ENCODE data around the gene VWF.

The VWF gene

GRCh38 chr12:5944053-5944452 lies 180.4 kb downstream of the VWF start:
- no peak for DNase-seq (ENCODE audit: low read depth)
- H3K4me3 ChIP-seq (ENCODE audit: low read length), result no peak overlapping the region
- TF ChIP-seq CTCF (IDR thresholded peaks at IDR 0.05; ENCODE audit: insufficient read depth, low read depth, low read length, missing control alignments), result no peak

- DNase-seq (ENCODE audit: low read depth), result no peak
- H3K4me3 ChIP-seq (ENCODE audit: low read length), result no peak overlapping the region
- TF ChIP-seq CTCF (IDR thresholded peaks at IDR 0.05; ENCODE audit: insufficient read depth, low read depth, low read length, missing control alignments), result no peak
Measured at GRCh38 chr12:5941907-5942306, 182.6 kb downstream of the VWF start.

GRCh38 chr12:5927732-5928516 lies 196.5 kb downstream of the VWF start:
- H3K4me3 ChIP-seq (ENCODE audit: low read length), result no peak overlapping the region
- DNase-seq (ENCODE audit: low read depth), result no peak
- no peak for TF ChIP-seq CTCF (IDR thresholded peaks at IDR 0.05; ENCODE audit: insufficient read depth, low read depth, low read length, missing control alignments)

- TF ChIP-seq CTCF (IDR thresholded peaks at IDR 0.05; ENCODE audit: insufficient read depth, low read depth, low read length, missing control alignments), result no peak
- no peak for DNase-seq (ENCODE audit: low read depth)
- H3K4me3 ChIP-seq (ENCODE audit: low read length), result no peak overlapping the region
Measured at GRCh38 chr12:5925646-5926045, 198.8 kb downstream of the VWF start.

- no peak for DNase-seq (ENCODE audit: low read depth)
- no peak for TF ChIP-seq CTCF (IDR thresholded peaks at IDR 0.05; ENCODE audit: insufficient read depth, low read depth, low read length, missing control alignments)
- H3K4me3 ChIP-seq (ENCODE audit: low read length), result no peak overlapping the region
Measured at GRCh38 chr12:5924342-5924741, 200.1 kb downstream of the VWF start.

GRCh38 chr12:5923751-5924150 lies 200.7 kb downstream of the VWF start:
- DNase-seq (ENCODE audit: low read depth), result no peak
- no peak for TF ChIP-seq CTCF (IDR thresholded peaks at IDR 0.05; ENCODE audit: insufficient read depth, low read depth, low read length, missing control alignments)
- H3K4me3 ChIP-seq (ENCODE audit: low read length), result no peak overlapping the region

GRCh38 chr12:5923043-5923605 lies 201.3 kb downstream of the VWF start:
- H3K4me3 ChIP-seq (ENCODE audit: low read length), result no peak overlapping the region
- TF ChIP-seq CTCF (IDR thresholded peaks at IDR 0.05; ENCODE audit: insufficient read depth, low read depth, low read length, missing control alignments), result no peak
- DNase-seq (ENCODE audit: low read depth), result no peak
